Activated T-helper 17 cell treated with anti-CD3 and anti-CD28 coated beads, Interleukin-2, amount 50 U/mL, for 72 hours (primary cell): Measurements from ENCODE around the gene TMEM273. TPM values are rescaled to one million over a fixed set of nuclear protein-coding genes. Genes with fewer than 3 reads are reported as not detected.

Source experiments
- ATAC-seq: fragments of 150-1000 bp; cut with Tn5 transposase; replicated peaks from 2 replicates; pipeline ENCODE4 v1.10.0; 2021; ENCODE audit warnings: mild to moderate bottlenecking, moderate library complexity
- H3K27ac Mint-ChIP-seq: one replicate; pipeline ENCODE4 v1.8.0; 2022; ENCODE audit warnings: mixed read lengths
- H3K27me3 Mint-ChIP-seq: one replicate; pipeline ENCODE4 v1.8.0; 2022; ENCODE audit warnings: mixed read lengths
- H3K36me3 Mint-ChIP-seq: one replicate; pipeline ENCODE4 v1.8.0; 2022; ENCODE audit warnings: low read depth, mild to moderate bottlenecking, mixed read lengths
- H3K4me1 Mint-ChIP-seq: one replicate; pipeline ENCODE4 v1.8.0; 2022; ENCODE audit warnings: mixed read lengths
- H3K4me3 Mint-ChIP-seq: one replicate; pipeline ENCODE4 v1.8.0; 2022; ENCODE audit warnings: mild to moderate bottlenecking, mixed read lengths
- H3K9me3 Mint-ChIP-seq: one replicate; pipeline ENCODE4 v1.8.0; 2022; ENCODE audit warnings: mixed read lengths
- total RNA-seq, 2 donors: library from RNA; stranded (reverse); gene quantifications; one replicate each; pipeline ENCODE4 v1.2.3, GENCODE V29; 2022

TMEM273 gene
- total RNA-seq, 2 donors from 2014 or later: 92.2 to 262 TPM

DNA sequence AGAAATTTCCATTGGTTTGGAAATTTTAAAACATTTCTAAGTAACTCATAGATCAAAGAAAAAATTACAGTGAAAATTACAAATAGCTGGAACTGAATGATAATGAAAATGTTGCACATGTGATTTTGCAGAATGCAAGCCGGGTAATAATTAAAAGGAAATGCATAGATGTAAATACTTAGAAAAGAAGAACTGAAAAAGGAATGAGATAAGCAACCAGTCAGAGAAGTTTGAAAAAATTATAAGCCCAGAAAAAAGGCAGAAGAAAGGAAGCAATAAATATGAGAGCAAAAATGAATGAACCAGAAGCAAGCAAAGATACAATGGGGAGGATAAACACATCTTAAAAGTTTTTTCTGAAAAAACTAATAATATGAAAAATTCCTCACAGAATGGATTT is 3.2 kb upstream of the TMEM273 start:
- Mint-ChIP-seq H3K36me3 (peaks cover 21% of the 10 kb centered on the region), H3K27ac (peak overlapping the region; percentile 87), H3K4me1 (peaks cover 18% of the 10 kb centered on the region), H3K27me3 (no peaks in the 10 kb centered on the region), H3K4me3 (peak overlapping the region; percentile 82), H3K9me3 (no peaks in the 10 kb centered on the region)
- no peak for ATAC-seq

DNA sequence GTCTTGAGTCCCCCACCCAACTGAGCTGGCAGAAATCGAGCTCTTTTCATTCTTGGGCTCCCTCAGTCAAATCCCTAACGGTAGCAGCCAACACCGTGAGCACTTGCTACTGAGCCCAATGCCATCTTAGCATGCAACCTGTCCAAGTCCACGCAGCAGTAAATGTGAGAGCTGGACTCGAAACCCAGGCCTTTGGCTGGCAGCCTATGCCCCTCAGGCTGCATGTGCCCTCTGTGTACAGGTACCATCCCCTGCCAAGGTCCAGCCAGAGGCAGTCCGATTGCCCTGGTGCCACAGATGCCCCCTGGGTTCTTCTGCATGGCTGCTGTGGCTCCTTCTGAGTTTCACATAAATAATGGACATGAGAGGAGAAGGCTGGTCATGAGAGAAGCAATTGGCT is 1.2 kb upstream of the TMEM273 start:
- H3K4me1 Mint-ChIP-seq: peaks cover 18% of the 10 kb centered on the region
- no peaks in the 10 kb centered on the region for H3K27me3 Mint-ChIP-seq
- peaks cover 40% of the 10 kb centered on the region for H3K36me3 Mint-ChIP-seq
- H3K27ac Mint-ChIP-seq: peak overlapping the region; percentile 87
- no peaks in the 10 kb centered on the region for H3K9me3 Mint-ChIP-seq
- peak overlapping the region; percentile 82 for H3K4me3 Mint-ChIP-seq
- no peak for ATAC-seq

DNA sequence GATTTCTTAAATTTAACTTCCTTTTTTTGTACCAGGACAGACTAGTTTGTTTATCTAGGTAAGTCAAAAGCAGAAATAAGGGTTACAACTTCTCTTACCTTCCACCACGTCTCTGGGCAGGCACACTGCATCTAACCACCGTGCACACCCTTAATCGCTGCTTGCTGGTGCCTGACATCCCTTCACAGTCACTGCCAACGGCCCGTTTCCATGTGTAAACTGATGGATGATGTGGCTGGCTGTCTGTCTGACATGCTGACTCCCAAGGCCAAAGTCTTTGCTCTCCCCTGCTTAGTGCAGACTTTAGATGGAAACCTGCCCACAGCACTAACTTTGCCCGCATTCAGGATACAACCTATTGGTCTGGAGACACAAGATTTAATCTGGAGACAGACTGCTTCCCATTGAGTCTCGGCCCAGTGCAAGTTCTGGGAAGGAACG is 1.1 kb downstream of the TMEM273 start:
- no peaks in the 10 kb centered on the region for H3K27me3 Mint-ChIP-seq
- no peaks in the 10 kb centered on the region for H3K9me3 Mint-ChIP-seq
- H3K4me1 Mint-ChIP-seq: peaks cover 16% of the 10 kb centered on the region
- H3K36me3 Mint-ChIP-seq: peaks cover 64% of the 10 kb centered on the region
- H3K27ac Mint-ChIP-seq: peak overlapping the region; percentile 87
- ATAC-seq: no peak
- peak overlapping the region; percentile 82 for H3K4me3 Mint-ChIP-seq

DNA sequence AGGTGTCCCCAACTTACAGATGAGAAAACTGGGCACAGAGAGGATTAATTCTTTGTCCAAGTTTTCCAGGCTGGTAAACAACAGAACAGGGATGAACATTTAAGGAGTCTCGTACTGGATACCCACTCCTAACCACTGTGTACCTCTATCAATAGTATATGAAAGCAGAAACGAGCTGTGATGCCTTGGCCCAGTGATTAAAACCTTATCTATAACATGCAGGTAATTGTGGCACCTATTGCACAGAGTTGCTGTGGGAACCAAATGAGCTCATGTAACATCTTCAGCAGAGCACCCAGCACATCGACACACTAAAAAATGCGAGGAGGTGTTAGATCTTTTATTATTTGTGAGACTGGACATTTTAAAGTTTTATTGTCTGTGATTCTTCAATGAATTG is 1.6 kb downstream of the TMEM273 start:
- peaks cover 19% of the 10 kb centered on the region for H3K4me1 Mint-ChIP-seq
- peaks cover 69% of the 10 kb centered on the region for H3K36me3 Mint-ChIP-seq
- peak overlapping the region; percentile 87 for H3K27ac Mint-ChIP-seq
- peak overlapping the region; percentile 82 for H3K4me3 Mint-ChIP-seq
- H3K27me3 Mint-ChIP-seq: no peaks in the 10 kb centered on the region
- ATAC-seq: no peak
- H3K9me3 Mint-ChIP-seq: no peaks in the 10 kb centered on the region

DNA sequence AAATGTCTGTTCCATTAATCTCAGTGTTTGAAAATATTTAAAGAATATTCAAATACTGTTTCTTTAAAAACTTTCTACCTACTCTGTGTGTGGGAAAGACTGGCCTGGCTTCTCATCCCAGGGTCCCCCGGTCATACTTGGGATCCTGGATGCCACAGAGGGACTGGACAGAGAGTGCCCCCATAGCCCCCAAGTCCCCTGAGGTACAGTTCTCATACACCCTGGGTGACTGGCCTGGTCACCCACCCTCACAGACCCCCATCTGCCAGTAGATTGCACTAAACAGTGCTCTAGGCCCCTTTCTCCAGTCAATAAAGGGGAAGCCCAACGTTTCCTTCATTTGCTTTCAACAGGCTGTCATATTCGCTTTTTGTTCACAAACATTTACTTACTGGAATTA is 3.0 kb downstream of the TMEM273 start:
- ATAC-seq: no peak
- Mint-ChIP-seq H3K27ac (peak overlapping the region; percentile 92), H3K9me3 (no peaks in the 10 kb centered on the region), H3K4me1 (peaks cover 23% of the 10 kb centered on the region), H3K36me3 (peaks cover 83% of the 10 kb centered on the region), H3K4me3 (peak overlapping the region; percentile 82), H3K27me3 (no peaks in the 10 kb centered on the region)

DNA sequence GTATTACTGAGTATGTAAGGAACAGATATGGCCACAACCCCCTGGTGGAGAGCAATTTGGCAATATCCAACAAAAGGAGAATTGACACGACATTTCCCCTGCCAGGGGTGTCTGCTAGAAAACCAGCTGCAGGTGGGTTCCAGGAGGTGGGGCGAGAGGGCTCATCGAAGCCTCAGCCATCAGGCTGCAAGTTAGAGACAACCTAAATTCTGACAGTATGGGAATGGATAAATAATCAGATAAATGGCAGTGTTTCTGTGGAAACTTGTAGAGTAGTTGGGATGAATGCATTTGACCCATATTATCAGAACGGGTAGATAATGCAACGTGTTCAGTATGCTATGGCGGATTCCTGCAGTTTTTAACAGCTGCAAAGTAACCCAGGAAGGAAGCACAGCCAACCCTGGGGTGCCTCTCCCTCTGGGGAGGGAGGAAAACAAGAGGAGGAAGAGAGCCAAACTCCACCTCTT is 3.5 kb downstream of the TMEM273 start:
- no peaks in the 10 kb centered on the region for H3K27me3 Mint-ChIP-seq
- H3K36me3 Mint-ChIP-seq: peaks cover 88% of the 10 kb centered on the region
- H3K27ac Mint-ChIP-seq: peak overlapping the region; percentile 92
- H3K9me3 Mint-ChIP-seq: no peaks in the 10 kb centered on the region
- peak overlapping the region; percentile 82 for H3K4me3 Mint-ChIP-seq
- ATAC-seq: no peak
- peaks cover 26% of the 10 kb centered on the region for H3K4me1 Mint-ChIP-seq

DNA sequence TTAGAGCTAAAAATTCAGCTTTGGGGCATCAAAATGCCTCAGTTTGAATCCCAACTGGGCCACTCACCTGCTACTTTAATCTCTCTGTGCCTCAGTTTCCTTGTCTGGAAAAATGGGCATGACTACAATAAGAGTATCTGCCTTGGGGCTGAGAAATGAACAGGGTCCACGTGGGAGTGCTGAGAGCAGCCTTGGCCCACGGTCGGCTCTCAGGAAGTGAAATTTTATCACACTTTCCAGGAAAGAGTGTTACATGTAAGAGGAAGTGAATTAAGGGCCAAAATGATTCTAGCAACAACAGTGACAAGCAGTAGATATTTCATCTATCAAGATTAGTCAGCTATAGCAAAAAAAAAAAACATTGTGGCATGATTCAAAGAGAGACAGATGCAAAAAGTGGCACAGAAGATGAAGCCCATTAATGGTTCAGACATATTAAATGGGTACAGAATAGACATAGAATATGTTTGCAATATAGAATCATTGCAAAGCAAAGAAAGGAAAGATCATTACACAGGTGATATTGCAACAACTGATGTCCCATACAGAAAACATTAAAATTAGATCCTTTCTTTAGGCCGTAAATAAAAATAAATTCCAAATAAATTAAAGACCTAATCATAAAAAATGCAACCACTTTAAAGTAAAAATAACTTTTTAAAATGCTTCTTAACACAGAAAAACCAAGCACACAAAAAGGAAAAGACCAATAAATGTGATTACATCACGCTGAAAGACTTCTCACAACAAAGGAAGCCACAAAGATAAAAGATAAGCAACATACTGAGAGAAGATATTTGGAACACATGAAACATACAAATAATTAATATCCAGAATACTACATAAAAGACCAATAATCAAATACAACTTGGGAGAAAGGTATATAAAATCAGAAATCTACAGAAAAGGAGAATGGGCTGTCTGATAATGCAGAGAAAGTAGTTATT is 4.3 kb downstream of the TMEM273 start:
- Mint-ChIP-seq H3K27ac (peak overlapping the region; percentile 92), H3K4me3 (peak overlapping the region; percentile 82), H3K36me3 (peaks cover 96% of the 10 kb centered on the region), H3K27me3 (no peaks in the 10 kb centered on the region), H3K9me3 (no peaks in the 10 kb centered on the region), H3K4me1 (peaks cover 28% of the 10 kb centered on the region)
- peak; percentile 57 for ATAC-seq

DNA sequence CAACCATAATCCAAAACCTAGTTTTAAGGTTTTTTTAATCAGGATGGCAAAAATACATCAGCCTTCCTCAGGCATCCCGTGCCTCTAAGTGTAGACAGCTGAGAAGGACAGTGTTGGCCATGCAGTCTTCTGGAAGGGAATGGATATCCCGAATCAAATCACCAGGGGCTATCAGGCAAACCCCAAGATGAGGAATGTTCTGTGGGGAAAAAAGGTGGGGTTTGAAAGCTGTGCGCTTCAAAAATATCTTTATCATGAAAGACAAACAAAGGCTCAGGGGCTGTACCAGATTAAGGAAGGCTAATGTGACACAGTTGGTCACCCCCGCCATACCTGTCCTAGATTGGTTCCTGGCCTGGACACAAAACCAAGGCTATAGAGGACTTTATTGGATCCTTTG is 5.4 kb downstream of the TMEM273 start:
- peaks cover 38% of the 10 kb centered on the region for H3K4me1 Mint-ChIP-seq
- no peaks in the 10 kb centered on the region for H3K27me3 Mint-ChIP-seq
- ATAC-seq: no peak
- peaks cover 100% of the 10 kb centered on the region for H3K36me3 Mint-ChIP-seq
- H3K4me3 Mint-ChIP-seq: peak overlapping the region; percentile 82
- H3K27ac Mint-ChIP-seq: peak overlapping the region; percentile 99
- no peaks in the 10 kb centered on the region for H3K9me3 Mint-ChIP-seq

DNA sequence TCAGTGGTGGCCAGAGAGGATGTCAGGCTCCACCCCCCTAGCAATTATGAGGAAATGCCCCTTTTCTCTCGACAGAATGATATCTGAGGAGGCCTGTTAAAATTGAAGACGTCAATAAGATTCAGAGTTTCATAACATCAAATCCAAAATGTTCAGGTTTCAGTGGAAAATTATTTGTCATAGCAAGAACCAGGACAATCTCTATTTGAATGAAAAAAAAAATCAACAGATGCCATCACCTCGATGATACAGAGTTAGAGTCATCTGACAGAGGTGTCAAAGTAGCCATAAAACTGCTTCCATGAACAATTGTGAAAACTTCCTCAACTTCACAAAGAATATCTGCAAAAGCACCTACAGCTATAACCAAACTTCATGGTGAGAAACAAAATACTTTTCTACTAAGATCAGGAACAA is 7.7 kb downstream of the TMEM273 start:
- no peaks in the 10 kb centered on the region for H3K9me3 Mint-ChIP-seq
- peak overlapping the region; percentile 99 for H3K27ac Mint-ChIP-seq
- H3K4me1 Mint-ChIP-seq: peaks cover 52% of the 10 kb centered on the region
- H3K27me3 Mint-ChIP-seq: no peaks in the 10 kb centered on the region
- peak overlapping the region; percentile 82 for H3K4me3 Mint-ChIP-seq
- ATAC-seq: peak; percentile 33
- peaks cover 99% of the 10 kb centered on the region for H3K36me3 Mint-ChIP-seq

DNA sequence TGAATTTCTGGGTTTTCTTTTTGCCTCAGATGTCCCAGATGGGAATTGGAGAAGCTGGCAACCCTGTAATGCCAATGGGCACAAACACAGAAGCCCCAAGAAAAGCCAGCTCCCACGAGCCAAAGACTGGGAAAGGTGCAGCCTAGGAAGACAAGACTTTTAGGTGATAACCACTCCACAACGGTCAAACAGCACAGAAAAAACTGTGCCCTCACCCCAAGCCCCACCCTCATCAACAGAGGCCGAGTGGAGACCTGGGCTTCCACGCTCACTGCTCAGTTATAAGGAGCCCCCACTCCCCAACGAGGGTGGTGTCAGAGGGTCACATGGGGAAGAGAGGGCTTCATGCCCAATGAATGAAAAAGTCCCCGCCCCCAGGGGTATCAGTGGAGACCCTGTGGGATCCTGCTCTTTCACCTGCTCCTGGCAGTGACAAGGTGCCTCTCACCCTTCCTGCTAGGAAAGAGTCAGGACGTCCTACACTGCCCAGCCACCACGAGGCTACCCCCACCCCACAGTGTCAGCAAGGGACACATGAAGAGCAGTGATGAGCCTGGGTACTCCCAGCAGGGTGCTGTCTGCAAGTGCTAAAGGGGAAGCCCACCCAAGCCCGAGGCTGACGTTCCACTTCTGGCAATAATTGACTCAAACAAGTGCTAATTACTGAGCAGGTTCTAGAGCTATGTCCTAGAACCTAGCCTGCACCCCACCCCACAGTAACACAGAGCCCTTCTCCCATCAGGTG is 8.3 kb downstream of the TMEM273 start:
- H3K4me3 Mint-ChIP-seq: peak overlapping the region; percentile 82
- H3K4me1 Mint-ChIP-seq: peaks cover 58% of the 10 kb centered on the region
- no peaks in the 10 kb centered on the region for H3K9me3 Mint-ChIP-seq
- H3K27ac Mint-ChIP-seq: peak overlapping the region; percentile 99
- H3K36me3 Mint-ChIP-seq: peaks cover 99% of the 10 kb centered on the region
- H3K27me3 Mint-ChIP-seq: no peaks in the 10 kb centered on the region
- ATAC-seq: no peak

DNA sequence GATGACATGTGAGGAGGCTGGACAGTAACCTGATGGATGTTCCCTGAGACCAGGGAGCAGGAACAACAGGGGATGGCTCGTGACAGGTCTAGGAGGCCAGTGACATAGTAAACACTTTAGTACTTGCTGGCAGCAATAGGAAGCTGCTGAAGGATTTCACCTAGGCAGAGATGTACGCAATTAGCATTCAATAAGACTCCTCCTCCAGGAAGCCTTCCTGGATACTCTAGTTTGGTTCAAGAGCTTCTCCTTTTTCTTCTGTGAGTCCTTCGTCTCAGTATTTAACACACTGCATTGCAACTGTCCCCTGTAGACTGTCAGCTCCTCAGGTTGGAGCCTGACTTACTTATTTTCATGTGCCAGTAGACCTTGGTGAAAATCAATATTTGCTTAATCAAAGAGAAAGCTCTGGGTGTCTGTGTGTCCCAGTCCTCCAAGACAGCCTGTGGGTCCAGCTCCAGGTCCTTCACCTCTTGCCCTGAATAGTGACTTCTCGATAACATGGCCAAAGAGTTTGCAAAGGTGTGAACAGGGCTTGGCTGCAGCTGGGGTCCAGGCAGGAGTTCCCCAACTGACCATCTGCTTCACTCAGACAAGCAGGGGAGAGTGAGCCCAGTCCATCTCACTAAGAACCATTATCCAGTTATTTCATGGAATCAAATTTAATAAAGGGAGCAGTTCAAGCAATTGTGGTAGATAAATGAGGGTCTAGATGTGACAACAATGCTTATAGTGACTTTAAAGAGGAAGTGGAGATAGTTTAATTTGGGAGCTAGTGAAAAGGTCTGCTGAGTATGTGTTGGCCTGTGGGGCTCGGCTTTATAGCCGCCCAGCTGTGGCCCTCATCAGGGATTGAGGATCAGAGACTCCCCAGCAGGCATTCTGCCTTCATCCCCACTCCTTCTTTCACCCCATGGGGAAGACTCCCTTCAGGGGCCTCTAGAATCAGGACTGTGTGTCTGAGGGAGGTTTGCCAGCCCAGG is 9.4 kb downstream of the TMEM273 start:
- peak overlapping the region; percentile 82 for H3K4me3 Mint-ChIP-seq
- peaks cover 99% of the 10 kb centered on the region for H3K36me3 Mint-ChIP-seq
- peak overlapping the region; percentile 99 for H3K27ac Mint-ChIP-seq
- no peaks in the 10 kb centered on the region for H3K9me3 Mint-ChIP-seq
- no peaks in the 10 kb centered on the region for H3K27me3 Mint-ChIP-seq
- no peak for ATAC-seq
- peaks cover 59% of the 10 kb centered on the region for H3K4me1 Mint-ChIP-seq

DNA sequence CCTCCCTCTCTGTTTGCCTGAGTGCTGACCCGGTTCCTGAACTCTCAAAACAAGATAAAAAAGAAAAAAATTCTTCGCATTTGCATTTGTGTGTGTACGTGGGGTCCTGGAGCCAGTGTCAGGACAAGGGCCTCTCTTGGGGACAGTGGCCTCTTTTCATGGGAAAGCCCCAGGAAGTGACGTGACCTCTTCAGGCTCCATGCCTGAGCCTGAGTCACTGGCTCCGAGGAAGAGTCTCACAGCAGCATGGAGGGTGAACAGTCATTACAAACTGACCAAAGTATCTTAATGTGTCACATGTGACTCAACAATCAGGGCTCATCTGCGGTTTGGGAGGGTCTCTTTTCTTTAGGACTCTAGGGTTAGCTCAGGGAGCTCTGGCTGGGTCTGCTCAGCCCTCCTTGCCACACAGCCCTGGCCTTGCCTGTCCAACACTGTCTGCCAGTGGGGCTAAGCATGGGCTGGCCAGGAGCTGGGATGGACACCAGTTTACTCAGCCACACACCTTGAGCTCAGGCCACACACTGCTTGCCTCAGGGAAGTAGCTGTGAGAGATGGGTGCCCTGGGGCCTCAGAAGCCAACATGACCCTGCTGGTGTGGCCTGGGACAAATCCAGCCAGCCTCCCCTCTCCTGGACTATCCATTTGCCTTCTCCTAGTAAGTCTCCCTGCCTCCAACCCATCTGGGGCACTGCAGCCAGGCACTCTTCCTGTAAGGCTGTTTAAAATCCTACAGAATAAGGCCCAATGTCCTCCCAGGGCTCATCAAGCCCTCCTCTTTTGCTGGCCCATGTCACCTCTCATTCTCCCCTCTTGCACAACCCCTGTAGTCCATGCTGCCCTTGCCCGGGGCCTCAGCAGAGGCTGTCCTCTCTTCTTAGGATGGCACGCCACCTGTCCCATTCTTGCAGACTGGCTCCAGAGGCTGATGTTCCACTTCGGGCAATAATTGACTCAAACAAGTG is 10.5 kb downstream of the TMEM273 start:
- Mint-ChIP-seq H3K36me3 (peaks cover 99% of the 10 kb centered on the region), H3K27me3 (no peaks in the 10 kb centered on the region), H3K4me3 (peak overlapping the region; percentile 82), H3K4me1 (peaks cover 61% of the 10 kb centered on the region), H3K27ac (peak overlapping the region; percentile 99), H3K9me3 (no peaks in the 10 kb centered on the region)
- ATAC-seq: peak; percentile 88
